Tibial artery (tissue), 4 donors: ENCODE results near the gene ZC3H7B.

Experiments
- DNase-seq, 2 donors: peaks; one replicate each; pipeline ENCODE4 v3.0.0-alpha.2; 2019
- H3K27ac ChIP-seq, 2 donors: fragments of 200-600 bp; sonication (generic) in 1 of 2; 1 replicate in 1 of 2; 2 replicates in 1 of 2; pipeline ENCODE4 v1.5.1; 2018 to 2019; ENCODE audit warnings: mild to moderate bottlenecking in 1 of 2
- H3K27me3 ChIP-seq, 2 donors: fragments of 200-600 bp; sonication (generic) in 1 of 2; one replicate each; pipeline versions ENCODE4 v1.5.1 to v1.6.0; 2016 to 2019
- H3K36me3 ChIP-seq, 3 donors: fragments of 200-600 bp; sonication (generic) in 2 of 3; one replicate each; pipeline ENCODE4 v1.5.1; 2016 to 2019; ENCODE audit warnings: mild to moderate bottlenecking in 2 of 3
- H3K4me1 ChIP-seq, 4 donors: fragments of 200-600 bp; sonication (generic) in 2 of 4; 1 replicate in 3 of 4; 2 replicates in 1 of 4; pipeline ENCODE4 v1.5.1; 2016 to 2019
- H3K4me3 ChIP-seq, 2 donors: fragments of 200-600 bp; sonication (generic) in 1 of 2; 1 replicate in 1 of 2; 2 replicates in 1 of 2; pipeline ENCODE4 v1.5.1; 2018 to 2019; ENCODE audit warnings: mild to moderate bottlenecking in 2 of 2
- H3K9me3 ChIP-seq, 3 donors: fragments of 200-600 bp; sonication (generic) in 1 of 3; one replicate each; pipeline ENCODE4 v1.5.1; 2016 to 2019
- CTCF ChIP-seq, 2 experiments: fragments of 200-600 bp in 1 of 2; fragments of 450-650 bp in 1 of 2; IDR thresholded peaks; one replicate each; pipeline ENCODE4 v1.5.1; 2017 to 2019; ENCODE audit warnings: antibody characterized with exemption in 2 of 2, mild to moderate bottlenecking in 1 of 2, moderate library complexity in 1 of 2
- intact Hi-C: fragments of 100-400 bp; cut with DNase I; formaldehyde crosslinking; loops from one replicate; pipeline ENCODE4 v1.15.0; 2023; ENCODE audit warnings: low total_unique reads

ZC3H7B gene

GRCh38 chr22:41308054-41308453 is 6.7 kb downstream of the ZC3H7B start:
- Histone ChIP-seq H3K4me1 (peaks cover 0 to 19% (median 7%) of the 10 kb centered on the region in 4 donors), H3K4me3 (no peak overlapping the region), H3K27me3 (no peaks in the 10 kb centered on the region), H3K27ac (peak overlapping the region in 1 of 2 donors; percentile 10), H3K36me3 (peaks cover 0 to 10% (median 0%) of the 10 kb centered on the region in 3 donors), H3K9me3 (no peaks in the 10 kb centered on the region)
- no peak for TF ChIP-seq CTCF (IDR thresholded peaks at IDR 0.05)
- intact Hi-C loops = loop anchor here (10.0 kb wide), 1 partner anchor 57 kb away; no protein-coding TSS in a partner anchor
- DNase-seq = no peak

- Histone ChIP-seq H3K36me3 (peaks cover 0 to 10% (median 0%) of the 10 kb centered on the region in 3 donors), H3K27me3 (no peaks in the 10 kb centered on the region), H3K4me3 (no peak overlapping the region), H3K27ac (no peak overlapping the region), H3K4me1 (peaks cover 0 to 15% (median 2%) of the 10 kb centered on the region in 4 donors), H3K9me3 (no peaks in the 10 kb centered on the region)
- DNase-seq = no peak
- no peak for TF ChIP-seq CTCF (IDR thresholded peaks at IDR 0.05)
- intact Hi-C loops = loop anchor here (10.0 kb wide), 1 partner anchor 56 kb away; no protein-coding TSS in a partner anchor
Observed at GRCh38 chr22:41308544-41308947, 7.2 kb downstream of the ZC3H7B start.

- no peak for DNase-seq
- Histone ChIP-seq H3K4me3 (no peak overlapping the region), H3K36me3 (peaks cover 0 to 11% (median 0%) of the 10 kb centered on the region in 3 donors), H3K27me3 (no peaks in the 10 kb centered on the region), H3K9me3 (no peaks in the 10 kb centered on the region), H3K27ac (no peak overlapping the region), H3K4me1 (peaks cover 0 to 10% (median 2%) of the 10 kb centered on the region in 4 donors)
- intact Hi-C loops = no loop called here
- no peak for TF ChIP-seq CTCF (IDR thresholded peaks at IDR 0.05)
Observed at GRCh38 chr22:41310336-41310735, 9.0 kb downstream of the ZC3H7B start.

GRCh38 chr22:41311487-41311886 is 10.2 kb downstream of the ZC3H7B start:
- intact Hi-C loops = no loop called here

GRCh38 chr22:41314821-41315220 is 13.5 kb downstream of the ZC3H7B start:
- H3K27ac ChIP-seq = no peak overlapping the region
- intact Hi-C loops = no loop called here
- H3K9me3 ChIP-seq = no peaks in the 10 kb centered on the region
- no peak for TF ChIP-seq CTCF (IDR thresholded peaks at IDR 0.05)
- peaks cover 0 to 14% (median 0%) of the 10 kb centered on the region in 3 donors for H3K36me3 ChIP-seq
- no peak overlapping the region for H3K4me3 ChIP-seq
- no peaks in the 10 kb centered on the region for H3K27me3 ChIP-seq
- H3K4me1 ChIP-seq = no peaks in the 10 kb centered on the region
- DNase-seq = no peak

More at GRCh38 chr22:41311487-41311886, 10.2 kb downstream of the ZC3H7B start:
- peaks cover 0 to 6% (median 2%) of the 10 kb centered on the region in 4 donors for H3K4me1 ChIP-seq
- no peak overlapping the region for H3K4me3 ChIP-seq
- no peaks in the 10 kb centered on the region for H3K27me3 ChIP-seq
- no peak for TF ChIP-seq CTCF (IDR thresholded peaks at IDR 0.05)
- DNase-seq = no peak
- no peak overlapping the region for H3K27ac ChIP-seq
- H3K9me3 ChIP-seq = no peaks in the 10 kb centered on the region
- H3K36me3 ChIP-seq = peaks cover 0 to 20% (median 0%) of the 10 kb centered on the region in 3 donors

- DNase-seq = no peak
- H3K36me3 ChIP-seq = peaks cover 0 to 19% (median under 1%) of the 10 kb centered on the region in 3 donors
- no peak overlapping the region for H3K4me3 ChIP-seq
- no peak for TF ChIP-seq CTCF (IDR thresholded peaks at IDR 0.05)
- no peaks in the 10 kb centered on the region for H3K4me1 ChIP-seq
- no peak overlapping the region for H3K27ac ChIP-seq
- H3K27me3 ChIP-seq = no peaks in the 10 kb centered on the region
- no peaks in the 10 kb centered on the region for H3K9me3 ChIP-seq
- intact Hi-C loops = no loop called here
Observed at GRCh38 chr22:41315586-41315985, 14.3 kb downstream of the ZC3H7B start.
